ENCODE measurements around the gene THOP1.

THOP1 gene

DNA sequence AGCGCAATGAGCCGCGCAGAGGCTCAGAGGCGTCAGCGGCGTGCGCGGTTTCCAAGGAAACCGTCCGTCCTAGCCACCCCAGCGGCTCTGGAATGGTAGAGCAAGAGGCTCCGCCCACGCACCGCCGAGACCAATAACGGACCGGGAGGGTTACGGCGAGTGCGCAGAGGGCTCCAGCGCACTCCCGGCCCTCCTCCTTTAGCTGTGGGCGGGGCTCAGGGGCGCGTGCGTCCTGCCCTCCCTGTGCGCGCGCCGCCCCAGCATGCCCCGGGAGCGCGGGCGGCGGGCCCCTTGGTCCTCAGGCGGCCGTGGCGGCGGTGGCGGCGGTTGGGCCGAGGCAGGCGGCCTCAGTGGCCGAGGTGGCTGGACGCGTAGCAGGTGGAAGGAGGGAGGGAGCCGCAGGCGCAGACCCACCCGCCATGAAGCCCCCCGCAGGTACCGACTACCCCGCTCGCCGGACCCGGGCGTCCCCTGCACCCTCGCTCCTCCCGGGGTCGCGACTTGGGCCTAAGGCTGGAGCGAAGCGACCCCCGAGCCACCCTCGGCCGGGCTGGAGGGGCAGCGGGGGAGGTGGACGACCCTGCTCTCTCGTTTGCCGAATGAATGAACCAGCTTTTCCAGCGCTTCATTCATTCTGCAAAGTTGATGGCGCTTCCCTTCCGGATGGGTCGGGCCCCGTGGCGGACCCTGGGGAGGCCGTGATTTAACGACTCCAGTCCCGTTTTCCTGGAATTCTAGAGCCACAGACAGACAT, at the start of gene THOP1:
Gene THOP1 (plus strand): TSS at position 260 of the 754 bp plus-strand sequence. CDS start 160 bp downstream, at position 420.
- peak; percentile 100 for DNase-seq (ENCODE audit: low read depth in 2 of 2)

DNA sequence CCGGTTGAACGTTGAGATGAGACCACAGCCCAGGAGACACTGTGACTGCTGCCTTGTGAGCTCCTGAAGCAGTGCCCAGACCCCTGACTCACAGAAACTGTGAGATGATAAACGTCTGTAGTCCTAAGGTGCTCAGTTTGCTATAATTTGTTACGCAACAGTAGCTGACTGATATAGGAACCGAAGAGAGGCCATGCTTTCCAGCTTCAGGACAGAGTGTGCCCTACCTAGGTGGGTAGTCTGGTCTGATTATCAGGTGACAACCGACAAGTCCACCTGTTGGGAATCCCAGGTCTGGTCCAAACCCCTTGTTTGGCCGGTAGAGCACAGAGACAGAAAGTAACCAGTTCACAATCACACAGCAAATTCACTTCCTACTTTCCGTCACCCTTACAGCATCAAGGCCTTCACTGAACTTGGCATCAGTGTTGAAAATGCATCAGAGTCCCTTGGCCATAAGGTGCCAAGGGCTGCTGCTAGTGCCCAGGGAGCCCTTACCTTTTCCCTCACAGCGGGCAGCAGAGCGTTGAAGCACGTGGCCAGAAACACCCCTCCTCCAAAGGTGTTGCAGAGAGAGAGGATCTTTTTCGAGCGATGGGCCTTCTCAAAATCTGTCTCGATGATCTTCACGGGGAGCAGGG, 48.6 kb upstream of the THOP1 start:
- no peak for DNase-seq (ENCODE audit: low read depth in 2 of 2)

DNA sequence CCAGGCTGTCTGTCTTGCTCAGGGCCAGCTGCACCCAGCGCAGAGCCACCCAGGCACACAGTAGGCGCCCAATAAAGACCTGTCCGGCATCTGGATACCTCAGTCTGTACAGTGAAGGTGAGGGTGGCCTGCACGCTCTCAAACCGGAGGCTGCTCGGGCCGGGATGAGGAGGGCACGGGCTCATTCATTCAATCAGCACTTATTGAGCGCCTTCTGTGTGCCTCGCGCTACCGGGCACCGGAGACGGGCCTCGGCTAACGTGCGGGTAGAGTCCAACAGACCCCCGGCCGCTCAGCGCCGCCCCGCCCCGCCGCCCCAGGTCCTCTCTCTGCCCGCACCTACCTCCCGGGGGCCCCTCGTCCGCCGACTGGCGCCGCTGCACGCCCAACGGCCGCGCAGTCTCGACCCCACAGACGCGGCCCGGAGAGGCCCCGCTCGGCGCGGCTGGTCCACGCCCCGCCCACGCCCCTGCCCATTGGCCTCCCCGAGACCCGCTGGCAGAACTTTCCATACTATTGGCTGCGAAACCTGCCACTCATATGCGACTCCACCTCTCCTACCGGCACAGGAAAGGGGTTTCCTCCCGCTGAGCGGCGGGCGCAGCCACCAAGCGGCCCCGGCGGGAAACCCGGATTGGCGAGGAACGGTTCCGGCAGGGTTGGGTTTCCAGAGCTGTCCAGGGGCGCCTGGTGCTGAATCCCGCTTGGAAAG, 45.5 kb upstream of the THOP1 start, which contains the start of gene SLC39A3:
Gene SLC39A3 (minus strand): TSS at position 416 of the 712 bp plus-strand sequence. CDS start 2,760 bp downstream, outside the sequence.
- peak; percentile 97 to 99 for DNase-seq (ENCODE audit: low read depth in 2 of 2)

DNA sequence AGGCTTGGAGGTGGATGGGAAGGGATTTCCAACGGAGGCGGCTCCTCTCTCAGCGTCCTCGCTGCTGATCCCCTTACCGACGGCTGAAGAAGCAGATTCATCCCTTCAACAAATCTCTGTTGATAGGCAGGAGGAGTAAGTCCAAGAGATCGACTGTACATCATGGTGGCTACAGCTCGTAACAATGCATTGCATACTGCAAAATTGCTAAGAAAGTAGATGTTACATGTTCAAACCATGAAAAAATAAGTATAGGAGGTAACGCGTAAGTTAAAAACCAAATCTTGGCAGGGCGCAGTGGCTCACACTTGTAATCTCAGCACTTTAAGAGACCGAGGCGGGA, 45.0 kb upstream of the THOP1 start:
- no peak for DNase-seq (ENCODE audit: low read depth in 2 of 2)

DNA sequence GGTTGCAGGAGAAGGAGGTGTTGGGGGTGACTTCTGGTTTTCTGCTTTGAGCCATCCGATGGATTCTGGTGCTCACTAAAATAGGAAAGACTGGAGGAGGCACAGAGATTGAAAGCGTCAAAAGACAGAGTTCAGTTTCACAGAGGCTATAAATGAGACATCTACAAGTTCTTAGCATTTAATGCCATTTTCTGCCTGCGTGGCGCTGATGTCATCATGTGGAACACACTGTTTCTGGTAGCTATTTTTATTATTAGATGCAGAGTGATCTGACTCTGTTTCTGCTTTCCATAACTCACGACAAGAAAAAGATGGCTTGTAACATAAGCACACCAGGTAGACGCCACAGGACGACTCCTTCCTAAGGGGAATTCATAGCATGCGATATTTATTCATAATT, 42.2 kb upstream of the THOP1 start:
- DNase-seq (ENCODE audit: low read depth in 2 of 2) = no peak

DNA sequence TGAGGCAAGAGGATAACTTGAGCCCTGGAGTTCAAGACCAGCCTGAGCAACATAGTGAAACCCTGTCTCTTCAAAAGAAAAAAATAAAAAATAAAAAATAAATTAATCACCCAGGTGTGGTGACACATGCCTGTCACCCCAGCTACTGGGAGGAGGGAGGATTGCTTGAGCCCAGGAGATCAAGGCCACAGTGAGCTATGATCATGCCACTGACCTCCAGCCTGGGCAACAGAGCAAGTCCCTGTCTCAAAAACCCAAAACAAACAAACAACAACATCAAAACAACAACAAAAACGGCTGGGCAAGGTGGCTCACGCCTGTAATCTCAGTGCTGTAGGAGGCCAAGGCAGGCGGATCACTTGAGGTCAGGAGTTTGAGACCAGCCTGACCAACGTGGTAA, 41.2 kb upstream of the THOP1 start:
- DNase-seq (ENCODE audit: low read depth in 2 of 2) = no peak

DNA sequence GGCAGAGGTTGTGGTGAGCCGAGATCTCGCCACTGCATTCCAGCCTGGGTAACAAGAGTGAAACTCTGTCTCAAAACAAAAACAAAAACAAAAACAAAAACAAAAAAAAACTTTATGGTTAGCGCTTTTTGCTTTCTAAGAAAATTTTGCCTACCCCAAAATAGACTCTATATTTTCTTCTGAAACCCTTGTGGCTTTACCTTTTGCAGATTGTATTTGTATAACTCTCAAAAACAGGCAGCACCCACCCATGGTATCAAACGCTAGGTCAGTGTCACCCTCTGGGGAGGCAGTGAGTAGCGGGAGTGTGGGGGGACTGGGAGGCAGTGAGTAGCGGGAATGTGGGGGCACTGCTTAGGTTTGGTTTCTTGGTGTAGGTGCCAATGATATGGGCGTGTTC, 38.0 kb upstream of the THOP1 start:
- DNase-seq (ENCODE audit: low read depth in 2 of 2) = no peak

DNA sequence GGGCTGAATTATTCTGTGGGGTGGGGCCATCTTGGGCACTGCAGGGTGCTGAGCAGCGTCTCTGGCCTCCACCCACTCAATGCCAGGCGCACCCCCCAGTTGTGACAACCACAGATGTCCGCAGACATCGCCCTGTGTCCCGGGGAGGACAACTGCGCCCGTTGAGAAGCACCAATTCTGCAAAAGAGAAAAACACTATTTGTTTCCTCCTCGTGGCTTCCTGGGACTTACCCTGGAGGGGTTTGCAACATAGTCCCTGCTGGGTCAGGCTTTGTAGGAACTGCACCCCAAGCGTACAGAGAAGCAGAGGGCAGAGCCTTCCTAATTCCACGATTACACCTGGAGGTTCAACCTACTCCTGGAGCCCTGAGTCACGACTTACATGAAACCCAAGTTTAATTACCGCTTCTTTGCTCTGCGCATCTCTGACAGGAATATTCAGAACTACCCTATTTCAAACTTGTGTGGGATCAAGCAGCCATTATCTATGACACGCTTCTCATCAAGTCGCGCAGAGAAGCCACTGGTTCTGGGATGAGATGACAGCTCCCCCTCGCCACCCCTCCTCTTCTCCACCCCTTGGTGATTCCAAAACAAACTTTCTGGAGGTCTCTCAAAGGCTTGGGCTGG, 34.4 kb upstream of the THOP1 start:
- no peak for DNase-seq (ENCODE audit: low read depth in 2 of 2)

DNA sequence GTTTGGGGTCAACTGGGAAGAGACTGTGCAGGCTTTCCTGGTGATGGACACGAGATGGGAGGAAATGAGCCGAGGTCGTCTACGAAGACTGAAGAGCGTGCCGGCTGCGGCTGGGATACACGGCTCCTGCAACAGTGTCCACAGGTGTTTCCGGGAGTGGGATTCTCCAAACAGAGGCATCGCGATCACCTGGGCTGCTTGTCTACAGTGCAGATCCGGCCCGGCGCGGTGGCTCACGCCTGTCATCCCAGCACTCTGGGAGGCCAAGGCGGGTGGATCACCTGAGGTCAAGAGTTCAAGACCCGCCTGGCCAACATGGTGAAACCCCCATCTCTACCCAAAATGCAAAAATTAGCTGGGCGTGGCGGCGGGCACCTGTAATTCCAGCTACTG, 33.9 kb upstream of the THOP1 start:
- DNase-seq (ENCODE audit: low read depth in 2 of 2) = no peak

DNA sequence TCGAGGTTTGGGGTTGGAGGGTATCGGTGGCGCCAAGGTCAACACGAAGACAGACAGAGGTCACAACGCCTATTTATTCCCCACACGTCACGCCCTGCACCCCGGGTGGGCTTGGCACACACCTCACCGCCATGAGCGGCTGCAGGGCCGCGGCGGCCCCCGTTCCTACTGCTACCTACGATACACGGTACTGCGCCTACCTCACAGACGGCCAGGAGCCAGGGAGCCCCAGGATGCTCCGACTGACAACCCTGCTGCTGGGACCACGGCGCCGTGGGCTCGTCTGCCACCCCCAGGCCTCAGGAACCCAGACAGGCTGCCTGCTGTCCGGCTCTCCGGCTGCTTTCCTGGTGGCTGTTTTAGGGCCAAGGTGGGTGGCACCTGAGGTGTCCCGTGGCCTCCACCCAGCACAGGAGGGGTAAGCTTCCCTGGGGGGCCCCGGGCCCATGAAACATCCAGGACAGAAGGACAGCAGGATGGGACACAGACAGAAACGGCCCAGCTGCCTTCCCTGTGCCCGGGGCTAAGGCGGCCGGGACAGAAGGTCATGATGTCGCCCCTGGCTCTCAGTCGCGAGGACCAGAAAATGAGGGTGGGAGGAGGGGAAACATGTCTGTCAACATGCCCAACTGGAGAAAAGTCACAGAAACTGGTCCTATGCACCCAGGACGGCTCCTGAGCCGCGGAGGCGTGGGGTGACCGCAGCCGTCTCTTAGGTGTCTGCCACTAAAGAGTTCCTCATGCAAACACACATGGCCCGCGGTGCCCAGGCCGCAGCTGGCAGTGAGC, 30.4 kb upstream of the THOP1 start:
- DNase-seq (ENCODE audit: low read depth in 2 of 2) = no peak

DNA sequence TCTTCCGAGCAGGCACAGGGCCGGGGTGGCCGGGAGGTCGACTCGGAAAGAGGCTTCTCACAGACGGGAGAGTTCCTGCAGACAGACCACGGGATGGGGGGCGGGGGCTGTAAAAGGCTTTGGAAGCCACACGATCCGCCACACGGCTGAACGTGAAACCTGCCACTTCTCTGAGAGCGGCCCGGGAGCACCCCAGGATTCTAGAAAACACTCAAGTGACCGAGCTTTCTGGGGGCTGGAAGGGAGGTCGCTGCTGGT, 29.9 kb upstream of the THOP1 start:
- DNase-seq (ENCODE audit: low read depth in 2 of 2) = no peak

DNA sequence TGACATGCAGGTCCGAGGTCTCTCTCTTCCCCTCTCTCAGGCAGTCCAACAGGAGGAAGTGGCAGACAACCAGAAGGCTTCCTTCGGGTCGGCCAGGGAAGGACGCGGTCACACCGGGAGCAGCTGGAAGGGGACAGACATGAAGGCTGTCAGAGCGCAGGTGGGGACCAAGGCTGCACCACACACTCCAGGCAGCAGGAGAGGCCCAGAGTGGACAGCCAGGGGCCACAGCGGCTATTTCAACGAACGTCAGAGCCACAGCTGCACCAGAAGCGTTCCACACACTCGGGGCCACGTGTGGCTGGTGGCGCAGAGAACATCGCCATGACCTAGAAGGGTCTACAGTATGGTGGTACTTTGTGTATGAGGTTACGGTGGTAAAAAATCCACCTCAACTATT, 29.5 kb upstream of the THOP1 start:
- DNase-seq (ENCODE audit: low read depth in 2 of 2) = no peak

DNA sequence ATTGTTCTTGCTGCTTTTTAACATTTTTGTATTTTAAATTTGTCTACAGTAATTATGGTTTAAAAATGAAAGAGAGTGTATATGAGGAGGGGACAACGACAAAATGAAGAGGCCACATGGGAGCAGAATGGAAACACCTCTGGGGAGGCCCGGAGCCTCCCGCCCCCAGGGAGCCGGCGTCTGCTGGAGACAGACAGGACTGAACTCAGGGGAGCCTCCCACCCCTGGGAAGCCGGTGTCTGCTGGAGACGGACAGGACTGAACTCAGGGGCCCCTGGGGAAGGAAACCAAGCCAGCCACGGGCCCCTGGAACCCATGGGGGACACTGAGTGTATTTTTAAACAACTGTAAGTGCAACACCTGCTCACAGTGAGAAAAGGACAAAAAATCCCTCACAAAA, 28.8 kb upstream of the THOP1 start:
- DNase-seq (ENCODE audit: low read depth in 2 of 2) = no peak

DNA sequence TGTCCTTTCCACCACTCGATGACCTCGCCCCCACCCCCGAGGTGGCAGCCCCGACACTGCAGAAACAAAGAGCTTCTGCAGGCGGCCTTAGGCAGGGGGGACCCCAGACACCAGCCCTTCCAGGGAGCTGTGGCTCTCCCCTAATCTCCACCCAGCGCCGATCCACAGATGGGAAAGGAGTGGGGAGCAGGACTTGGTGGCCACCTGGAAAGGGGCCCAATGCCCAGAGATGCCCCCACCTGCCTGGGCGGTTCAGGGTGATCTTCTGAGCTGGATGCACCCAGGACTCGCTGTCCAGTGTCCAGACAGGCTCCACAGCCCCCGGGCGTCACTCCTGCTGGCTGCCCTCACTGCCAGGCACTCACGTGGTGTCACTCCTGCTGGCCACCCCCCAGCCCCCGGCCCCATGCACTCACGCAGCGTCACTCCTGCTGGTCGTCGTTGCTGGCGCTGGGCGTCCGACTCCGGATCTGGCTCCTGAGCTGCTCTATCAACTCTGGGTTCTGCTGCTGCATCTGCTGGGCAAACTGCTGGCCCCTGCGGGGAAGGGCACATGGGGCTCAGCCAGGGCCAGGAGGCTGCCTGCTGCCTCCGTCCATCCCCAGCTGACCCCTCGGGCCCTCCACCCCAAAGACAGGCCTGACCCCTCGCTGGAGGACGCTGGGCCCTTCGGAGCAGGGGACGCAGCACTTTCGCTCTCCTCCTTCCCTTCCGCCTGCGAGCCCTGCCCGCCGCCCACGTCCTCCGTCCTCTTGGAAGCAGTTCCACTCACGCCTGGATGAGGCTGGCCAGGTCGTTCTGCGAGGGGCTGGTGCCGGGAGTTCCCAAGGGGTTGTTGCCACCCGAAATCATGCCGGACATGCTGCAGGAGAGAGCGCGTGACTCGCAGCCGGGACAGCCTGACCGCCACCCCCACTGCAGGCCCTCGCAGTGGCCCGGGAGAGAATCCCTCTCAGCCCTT, 28.1 kb upstream of the THOP1 start:
- no peak for DNase-seq (ENCODE audit: low read depth in 2 of 2)

DNA sequence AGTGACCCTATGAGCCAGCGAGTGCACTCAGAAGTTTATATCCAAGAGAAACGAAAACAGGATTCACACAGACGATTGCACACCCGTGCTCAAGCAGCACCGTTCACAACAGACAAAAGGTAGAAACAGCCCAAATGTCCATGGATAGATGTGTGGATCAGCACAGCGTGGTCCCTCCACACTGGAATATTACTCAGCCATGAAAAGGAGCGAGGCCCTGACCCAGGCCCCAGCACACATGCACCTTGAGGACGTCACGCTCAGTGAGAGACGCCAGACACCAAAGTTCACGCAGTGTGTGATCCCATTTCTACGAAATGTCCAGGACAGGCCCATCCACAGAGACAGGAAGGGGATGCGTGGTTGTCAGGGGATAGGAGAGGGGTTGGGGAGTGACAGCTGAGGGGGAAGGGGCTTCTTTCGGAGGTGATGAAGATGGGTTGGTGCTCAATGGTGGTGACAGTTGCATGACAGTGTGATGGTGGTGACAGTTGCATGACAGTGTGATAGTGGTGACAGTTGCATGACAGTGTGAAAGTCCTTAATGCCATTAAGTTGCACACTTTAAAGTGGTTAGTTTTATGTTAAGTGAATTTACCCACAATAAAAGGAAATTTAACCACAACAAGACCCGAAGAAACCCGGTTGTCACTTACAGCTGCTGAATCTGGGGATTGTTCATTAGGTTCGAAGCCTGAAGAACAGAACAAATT, 26.5 kb upstream of the THOP1 start:
- no peak for DNase-seq (ENCODE audit: low read depth in 2 of 2)

DNA sequence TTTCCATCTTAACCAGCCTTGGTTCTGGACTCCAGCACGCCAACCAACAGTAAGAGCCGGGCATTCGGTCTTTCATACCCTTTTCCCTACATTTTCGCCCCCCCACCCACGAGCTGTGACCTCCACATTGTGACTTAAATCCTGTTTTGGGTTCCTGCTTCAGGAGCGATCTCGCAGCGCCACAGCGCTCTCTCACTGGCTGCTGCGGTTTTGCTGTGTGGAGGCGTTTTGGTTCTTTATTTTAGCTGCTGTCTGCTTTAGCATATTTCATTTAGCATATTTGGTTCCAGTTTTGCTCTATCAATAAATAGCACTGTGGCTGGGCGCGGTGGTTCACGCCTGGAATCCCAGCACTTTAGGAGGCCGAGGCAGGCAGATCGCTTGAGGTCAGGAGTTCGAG, 25.9 kb upstream of the THOP1 start:
- DNase-seq (ENCODE audit: low read depth in 2 of 2) = no peak

DNA sequence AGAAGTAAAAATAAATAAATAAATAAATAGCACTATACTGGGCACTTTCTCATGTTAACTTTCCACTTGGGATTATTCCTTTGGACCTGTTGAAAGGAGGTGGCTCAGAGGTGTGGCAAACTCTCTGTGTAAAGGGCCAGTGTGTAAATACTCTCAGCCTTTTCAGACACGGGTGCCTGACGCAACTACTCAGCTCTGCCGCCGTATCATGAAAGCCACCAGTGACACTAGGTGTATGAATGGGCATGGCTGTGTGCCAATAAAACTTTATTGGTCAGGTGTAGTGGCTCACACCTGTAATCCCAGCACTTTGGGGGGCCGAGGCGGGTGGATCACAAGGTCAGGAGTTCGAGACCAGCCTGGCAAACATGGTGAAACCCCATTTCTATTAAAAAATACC, 25.3 kb upstream of the THOP1 start:
- DNase-seq (ENCODE audit: low read depth in 2 of 2) = no peak

DNA sequence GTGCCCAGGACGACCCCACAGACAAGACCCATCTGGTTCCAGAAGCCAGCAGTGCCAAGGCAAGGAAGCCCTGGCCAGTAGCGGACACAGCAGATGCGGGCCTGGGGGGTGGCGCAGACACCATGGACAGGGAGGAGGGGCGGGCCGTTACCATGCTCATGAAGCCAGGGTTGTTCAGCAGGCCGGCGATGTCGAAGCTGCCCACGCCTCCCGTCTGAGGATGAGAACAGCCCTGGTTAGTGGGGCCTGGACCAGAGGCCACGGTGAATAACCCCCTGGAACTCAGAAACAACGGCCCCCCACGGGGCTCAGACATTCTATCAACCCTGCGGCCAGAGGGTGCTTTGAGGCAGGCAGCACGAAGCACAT, 24.0 kb upstream of the THOP1 start:
- DNase-seq (ENCODE audit: low read depth in 2 of 2) = no peak

DNA sequence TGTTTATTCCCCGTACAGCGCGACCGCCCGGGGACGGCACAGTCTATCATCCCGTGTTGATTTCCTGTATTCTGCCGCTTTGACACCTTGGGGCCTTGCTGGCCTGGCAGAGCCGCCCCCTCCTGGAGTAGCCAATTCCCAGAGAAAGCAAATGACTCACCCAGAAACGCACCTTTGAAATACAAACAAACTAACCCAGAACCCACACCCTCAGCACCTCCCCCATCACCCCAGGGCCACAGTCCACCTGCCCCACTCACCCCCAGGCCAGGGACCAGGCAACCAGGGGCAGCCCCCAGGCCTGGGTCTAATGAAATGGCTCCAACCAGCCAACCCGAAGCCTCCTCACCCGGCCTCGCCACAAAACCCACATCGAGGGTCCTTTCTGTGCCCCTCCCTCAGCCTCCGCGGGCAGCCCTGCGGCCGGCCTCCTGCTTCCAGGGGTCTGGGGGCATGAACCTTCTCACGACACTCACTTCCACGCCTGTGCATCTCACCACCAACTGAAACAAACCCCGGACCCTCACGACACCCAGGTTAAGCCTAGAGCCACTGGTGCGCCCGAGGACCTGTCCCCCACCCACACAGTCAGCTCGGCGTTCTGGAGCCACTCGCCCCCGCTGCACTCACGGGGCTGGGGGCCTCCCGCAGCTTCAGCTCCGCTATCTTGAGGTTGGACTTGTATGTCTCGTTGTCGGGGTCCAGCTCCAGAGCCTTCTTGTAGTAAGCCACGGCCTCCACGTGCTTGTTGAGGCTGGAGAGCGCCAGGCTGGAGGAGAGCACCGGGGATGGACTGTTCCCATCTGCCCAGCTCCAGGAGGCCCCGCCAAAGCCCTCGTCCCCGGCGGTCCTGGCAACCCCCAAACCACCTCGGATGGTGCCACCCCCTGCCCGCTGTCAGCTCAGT, 23.2 kb upstream of the THOP1 start:
- DNase-seq (ENCODE audit: low read depth in 2 of 2) = no peak

Measured in stimulated activated CD8-positive, alpha-beta memory T cell treated with anti-CD3 and anti-CD28 coated beads, Interleukin-2, amount 100 ng/mL, for 48 hours (primary cell).